IPS DF 4.7 (cell line): ENCODE results near the gene PLOD2.
A peak's percentile ranks its signal among the peaks of the same experiment; 100 is the strongest.

Experiments used
- DNase-seq: peaks from one replicate; pipeline ENCODE4 v3.0.0-alpha.2; 2013; ENCODE audit warnings: low spot score; ENCODE audit errors: extremely low read depth

Gene PLOD2

DNA sequence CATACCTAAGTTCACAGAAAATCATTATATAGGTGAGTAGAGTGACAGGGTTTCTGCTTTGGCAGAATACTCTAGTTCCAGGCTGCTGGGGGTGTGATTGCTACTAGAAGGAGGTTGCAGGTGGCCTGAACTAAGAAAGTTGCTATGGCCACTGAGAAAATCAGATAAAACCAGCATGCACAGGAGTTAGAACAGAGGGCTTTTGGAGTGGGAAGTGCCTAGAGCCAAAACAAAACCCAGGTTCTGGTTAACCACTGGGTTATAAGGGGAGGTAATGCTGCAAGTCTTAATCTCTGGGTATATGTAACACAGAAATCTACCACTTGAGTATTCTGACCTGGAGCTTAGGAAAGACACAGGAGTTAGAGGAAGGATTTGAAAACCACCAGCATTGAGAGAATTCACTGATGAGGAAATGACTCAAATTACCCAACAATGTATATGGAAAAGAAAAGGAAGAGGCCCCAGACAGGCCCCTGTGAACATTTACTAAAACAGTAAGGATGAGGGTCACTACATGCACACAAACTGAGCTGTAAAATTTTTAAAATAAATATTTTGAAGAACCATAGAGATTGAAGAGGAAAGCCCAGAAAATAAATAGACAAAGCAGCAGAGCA lies 60.0 kb downstream of the PLOD2 start:
- no peak for DNase-seq

DNA sequence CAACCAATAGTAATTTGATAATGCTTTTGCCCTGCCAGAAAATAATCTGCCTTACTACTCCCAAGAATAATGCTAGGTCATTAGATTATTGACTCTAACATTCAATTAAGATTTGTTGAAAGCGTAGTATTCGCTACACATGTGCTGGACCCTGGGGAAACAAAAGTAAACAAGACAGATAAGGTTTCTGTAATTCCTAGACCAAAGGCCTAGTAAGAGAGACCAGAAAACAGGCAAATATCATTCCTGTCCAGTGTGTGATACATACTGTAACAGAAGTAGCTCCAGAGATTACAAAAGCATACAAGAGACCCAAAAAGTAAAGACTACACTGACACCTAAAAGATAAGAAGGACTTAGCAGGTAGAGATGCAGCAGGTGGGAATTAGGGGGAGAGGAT lies 60.8 kb downstream of the PLOD2 start:
- DNase-seq: no peak

DNA sequence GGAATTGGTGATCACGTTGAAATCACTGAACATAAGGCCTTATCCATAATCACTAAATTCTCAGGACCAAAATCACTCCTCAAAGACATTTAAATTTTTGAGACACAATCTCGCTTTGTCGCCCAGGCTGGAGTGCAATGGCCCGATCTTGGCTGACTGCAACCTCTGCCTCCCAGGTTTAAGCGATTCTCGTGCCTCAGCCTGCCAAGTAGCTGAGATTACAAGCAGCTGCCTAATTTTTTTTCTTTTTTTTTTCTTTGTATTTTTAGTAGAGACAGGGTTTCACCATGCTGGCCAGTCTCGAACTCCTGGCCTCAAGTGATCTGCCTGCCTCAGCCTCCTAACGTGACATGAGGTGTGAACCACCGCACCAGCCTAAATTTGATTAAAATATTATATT lies 61.7 kb downstream of the PLOD2 start:
- DNase-seq: no peak

GRCh38 chr3:146093896-146094295 lies 67.1 kb downstream of the PLOD2 start:
- DNase-seq: no peak

- no peak for DNase-seq
Measured at GRCh38 chr3:146092230-146092629, 68.8 kb downstream of the PLOD2 start.

- DNase-seq: no peak
Measured at GRCh38 chr3:146091397-146091796, 69.6 kb downstream of the PLOD2 start.

DNA sequence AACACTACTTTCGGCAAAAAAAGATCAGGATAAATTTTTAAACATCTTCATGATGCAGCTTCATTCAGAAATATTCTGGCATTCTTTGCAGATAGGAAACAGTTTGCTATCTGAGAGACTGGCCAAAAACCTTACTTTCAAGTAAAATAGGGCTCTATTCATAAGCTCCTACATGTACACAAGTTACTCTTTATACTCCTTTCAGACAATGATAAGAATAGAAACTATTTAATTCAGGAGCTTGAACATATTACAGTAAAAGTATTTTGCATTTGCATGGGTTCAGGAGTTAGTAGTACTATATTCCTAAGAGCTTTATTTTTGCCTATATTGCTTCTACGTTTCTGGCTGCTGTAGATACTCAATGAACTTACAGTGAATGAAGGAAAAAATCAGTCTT lies 70.5 kb downstream of the PLOD2 start:
- DNase-seq: no peak

- no peak for DNase-seq
Measured at GRCh38 chr3:146088840-146089239, 72.1 kb downstream of the PLOD2 start.

- no peak for DNase-seq
Measured at GRCh38 chr3:146087116-146087515, 73.9 kb downstream of the PLOD2 start.

DNA sequence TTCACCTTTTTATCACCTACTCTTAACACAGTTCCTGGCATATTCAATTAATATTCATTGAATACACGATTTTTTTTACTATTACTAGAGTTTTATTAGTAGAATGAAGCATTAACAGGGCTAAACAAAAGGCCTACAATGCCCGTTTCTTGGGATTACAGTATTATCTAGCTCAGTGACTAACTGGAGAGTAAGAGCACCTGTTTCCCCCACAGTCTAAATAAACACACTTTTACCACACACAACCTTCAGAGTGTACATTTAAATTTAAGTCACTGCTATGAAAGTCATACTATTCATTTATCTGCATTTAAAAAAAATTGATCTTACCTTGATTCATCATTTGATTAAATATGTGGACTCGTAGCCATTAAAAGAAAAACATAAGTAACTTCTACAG lies 74.8 kb downstream of the PLOD2 start:
- DNase-seq: no peak

DNA sequence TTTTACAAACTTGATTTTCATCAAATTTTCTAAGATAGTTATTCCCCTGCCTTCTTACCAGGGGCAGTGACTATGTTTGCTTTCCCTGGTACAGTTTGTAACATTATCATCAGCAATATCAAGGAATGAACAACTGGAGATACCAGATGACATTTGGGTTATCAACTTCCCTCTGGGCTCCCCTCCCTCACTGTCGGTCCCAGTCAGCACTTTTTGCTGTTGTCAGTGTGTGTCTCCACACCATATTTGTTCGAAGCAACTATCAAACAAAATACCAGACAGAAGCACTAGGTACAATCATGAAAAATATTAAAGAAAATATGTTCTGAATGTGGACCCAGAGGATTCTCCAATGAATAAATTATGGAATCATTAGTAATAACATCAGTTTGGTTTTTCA lies 75.3 kb downstream of the PLOD2 start:
- no peak for DNase-seq

DNA sequence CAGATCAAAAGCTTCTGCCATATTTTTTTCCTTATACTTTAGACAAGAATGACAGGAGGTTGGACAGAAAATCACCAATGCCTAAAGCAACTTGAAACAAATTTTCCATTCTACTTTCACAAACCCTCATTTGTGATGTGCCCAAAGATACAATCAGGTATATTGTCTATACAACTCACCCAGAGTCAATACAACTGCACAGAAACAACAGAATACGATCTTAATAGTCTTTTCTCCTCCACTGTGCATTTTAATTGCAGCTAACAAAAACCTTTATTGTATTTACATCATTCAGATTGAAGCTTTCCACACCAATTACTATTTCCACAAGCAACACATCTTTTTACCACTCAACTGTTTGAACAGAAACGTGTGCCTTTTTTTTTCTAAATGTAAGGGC lies 80.4 kb downstream of the PLOD2 start:
- no peak for DNase-seq

DNA sequence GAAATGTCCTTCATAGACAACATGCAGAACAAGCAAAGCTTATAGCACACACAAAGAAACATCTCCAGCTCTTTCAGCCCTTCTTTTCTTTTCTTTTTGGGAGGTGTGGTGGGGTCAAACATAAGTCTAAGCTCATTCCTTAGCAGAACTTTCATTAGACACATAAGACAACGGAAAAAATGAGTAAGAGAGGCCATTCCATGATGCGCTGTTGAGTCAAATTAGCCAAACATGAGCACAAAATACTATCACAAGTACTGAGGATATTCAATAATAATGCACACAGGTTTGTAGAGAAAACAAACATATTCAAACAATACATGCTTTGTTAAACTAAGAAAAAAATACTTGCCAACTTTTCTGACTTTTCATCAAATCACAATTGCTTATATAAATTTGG lies 83.0 kb downstream of the PLOD2 start:
- DNase-seq: no peak

DNA sequence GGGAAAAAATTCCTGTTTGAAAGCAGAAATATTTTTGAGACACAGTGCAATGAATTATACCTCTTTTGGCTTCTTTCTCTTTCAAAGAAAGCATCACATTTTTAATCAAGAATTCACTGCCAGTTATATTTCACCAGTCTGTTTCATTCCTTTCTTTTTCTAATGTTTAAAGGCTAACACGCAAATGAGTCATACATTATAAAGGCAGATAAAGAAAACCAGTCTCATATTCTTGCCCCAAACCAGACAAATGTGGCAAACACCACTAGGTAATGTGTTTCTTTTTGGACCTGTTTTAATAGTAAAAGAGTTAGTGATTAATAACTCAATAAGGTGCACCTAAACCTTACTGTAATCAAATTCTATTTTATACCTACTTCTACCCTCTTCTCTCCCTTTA lies 83.8 kb downstream of the PLOD2 start:
- no peak for DNase-seq

- no peak for DNase-seq
Measured at GRCh38 chr3:146072824-146073223, 88.2 kb downstream of the PLOD2 start.

DNA sequence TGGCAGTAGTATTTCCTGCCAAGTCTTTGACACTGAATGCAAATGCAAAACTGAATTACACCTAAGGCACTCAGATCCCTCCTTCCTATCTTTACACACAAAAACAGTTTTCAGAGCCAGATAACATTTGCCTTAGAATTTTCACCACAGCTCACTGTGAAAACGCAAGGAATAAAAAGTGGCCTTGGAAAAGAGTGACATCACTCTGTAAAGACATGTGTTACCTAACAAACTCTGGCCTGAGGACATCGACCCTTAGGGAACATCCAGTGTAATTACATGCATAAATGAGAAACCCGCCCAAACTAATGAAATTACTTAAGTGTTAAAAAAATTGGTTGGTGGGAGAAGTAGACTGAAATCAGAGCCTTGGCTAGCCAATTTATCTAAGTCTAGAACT lies 88.9 kb downstream of the PLOD2 start:
- no peak for DNase-seq

DNA sequence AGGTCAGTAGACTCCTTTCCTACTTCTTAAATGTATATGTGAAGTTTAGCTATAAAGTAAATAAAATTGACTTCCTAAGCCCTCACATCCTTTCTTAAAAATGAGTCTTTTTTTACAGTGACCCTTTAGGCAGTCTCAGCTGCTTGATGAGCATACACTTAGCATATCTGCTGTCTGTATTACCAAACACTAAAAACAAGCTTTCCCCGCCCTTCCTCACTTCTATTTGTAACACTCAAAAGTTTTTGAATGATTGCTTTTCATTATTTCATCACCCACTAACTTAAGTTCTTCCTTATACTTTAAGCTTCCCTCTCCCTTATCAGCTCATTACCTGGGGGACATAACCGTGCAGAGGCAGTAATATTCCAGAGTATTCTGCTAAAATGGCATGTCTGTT lies 89.4 kb downstream of the PLOD2 start:
- DNase-seq: no peak

DNA sequence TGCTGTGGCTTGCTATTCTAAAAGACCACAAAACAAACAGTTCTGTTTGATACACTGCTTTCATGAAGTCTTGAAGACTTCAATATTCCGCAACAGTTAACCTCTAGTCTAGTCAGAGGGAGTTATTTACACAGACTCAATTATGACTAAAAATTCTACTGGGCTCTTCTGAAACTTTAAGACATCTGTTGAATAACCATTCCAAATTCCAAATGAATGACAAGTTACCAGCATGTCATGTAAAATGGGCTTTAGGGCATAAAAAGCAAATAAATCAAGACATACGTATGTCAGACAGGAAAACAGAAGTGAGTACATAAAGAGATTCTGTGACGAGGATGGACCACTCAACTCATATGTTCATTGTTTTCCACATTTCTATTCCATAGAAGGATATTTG lies 93.9 kb downstream of the PLOD2 start:
- no peak for DNase-seq

DNA sequence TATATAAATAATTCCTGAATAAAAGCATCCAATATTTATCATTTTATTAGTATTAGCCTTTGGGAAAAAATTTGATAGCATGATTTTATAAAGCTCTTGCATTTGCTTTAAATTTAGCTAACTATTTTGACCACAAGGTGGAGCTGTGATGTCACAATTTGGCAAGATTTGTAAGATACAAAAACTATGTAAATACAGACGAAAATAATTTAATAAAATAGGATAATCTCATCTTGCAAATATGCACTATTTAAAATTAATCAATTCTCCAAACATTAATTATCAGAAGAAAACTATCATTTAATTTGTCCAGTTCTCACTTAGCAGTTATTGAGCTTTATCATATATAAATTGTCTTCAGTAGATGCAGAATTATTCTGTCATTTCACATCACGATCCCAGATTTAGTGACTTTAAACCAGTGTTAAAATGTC lies 95.4 kb downstream of the PLOD2 start:
- peak; percentile 11 for DNase-seq

- DNase-seq: no peak
Measured at GRCh38 chr3:146058241-146058640, 102.7 kb downstream of the PLOD2 start.

GRCh38 chr3:146052791-146053310 lies 108.1 kb downstream of the PLOD2 start:
- no peak for DNase-seq

DNA sequence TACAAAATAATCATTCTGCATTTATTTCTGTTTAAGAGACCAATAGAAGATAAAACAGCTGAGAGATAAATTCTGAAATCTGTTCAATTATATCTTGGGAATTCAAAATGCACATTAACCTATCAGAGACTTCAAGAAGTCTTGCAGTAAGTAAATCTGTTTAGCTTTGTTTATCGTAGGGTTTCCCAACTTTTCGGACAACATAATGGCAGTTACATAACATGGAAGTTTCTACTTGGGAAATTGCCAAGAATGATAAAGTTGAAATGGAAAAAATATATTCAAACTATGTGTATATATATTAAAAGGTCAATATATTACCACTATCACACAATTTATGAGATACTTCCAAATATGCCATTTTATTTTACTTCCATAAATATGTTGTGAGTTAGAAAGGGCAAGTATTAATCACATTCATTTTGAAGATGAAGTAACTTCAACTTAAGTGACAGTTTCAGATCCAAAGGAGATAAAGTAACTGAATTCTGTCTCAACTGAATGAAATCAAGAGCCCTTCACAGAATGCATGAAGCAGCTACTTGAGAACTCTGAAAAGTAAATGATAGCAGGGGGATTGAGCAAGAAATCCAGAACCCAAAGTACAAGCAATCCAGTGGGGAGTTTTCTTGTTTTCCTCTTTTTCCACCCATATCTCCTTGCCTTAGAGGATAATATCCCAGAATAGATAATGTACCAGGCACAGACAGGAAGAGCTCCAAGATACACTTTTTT lies 108.8 kb downstream of the PLOD2 start:
- no peak for DNase-seq

DNA sequence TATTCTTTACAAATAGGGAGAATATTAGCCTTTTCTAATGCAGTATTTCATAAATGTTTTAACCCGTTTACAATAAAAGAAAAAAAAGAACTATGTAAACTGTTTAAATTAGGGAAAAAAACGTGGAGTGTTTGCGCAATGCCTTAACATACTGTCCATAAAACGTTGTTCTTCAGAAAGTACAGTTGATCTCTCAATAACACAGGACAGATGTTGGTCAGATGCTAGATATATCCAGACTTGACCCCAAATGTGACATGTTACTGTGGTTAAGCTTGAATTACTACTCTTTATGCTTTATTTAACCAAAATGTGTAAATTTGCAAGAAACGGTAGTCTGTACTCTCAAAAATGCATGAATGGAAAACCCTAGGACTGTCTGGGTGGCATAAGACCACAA lies 110.3 kb downstream of the PLOD2 start:
- DNase-seq: no peak
